ENCODE data around the gene MX2. TPM values are rescaled to one million over a fixed set of nuclear protein-coding genes. Genes with fewer than 3 reads are reported as not detected.

MX2 gene
- total and polyA plus RNA-seq, 7 experiments from 2014 or later: 46.7 to 116 (median 99.8) TPM

DNA sequence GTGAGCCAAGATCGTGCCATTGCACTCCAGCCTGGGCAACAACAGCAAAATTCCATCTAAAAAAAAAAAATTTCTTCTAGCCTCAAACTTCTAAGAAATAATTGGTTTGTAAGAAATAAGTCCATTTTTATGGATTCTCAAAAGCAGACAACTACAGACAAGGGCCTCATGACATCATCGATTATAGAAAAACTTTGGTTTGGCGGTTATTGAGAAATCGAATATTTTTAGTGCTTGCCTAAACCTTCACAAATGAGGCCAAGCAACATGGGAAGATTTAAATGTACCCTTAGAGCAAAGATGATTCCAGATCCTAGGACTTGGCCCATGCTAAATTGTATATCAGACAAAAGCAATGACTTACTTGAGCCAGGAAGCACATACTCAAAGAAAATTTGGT, 36.4 kb downstream of the MX2 start:
- Histone ChIP-seq H3K27me3 (ENCODE audit: control insufficient read depth in 2 of 2, insufficient read depth in 2 of 2, low read length in 2 of 2) (no peaks in the 10 kb centered on the region), H3K4me3 (ENCODE audit: low read length) (no peak overlapping the region), H3K4me1 (ENCODE audit: control insufficient read depth in 2 of 2, insufficient read depth in 2 of 2, low read length in 2 of 2) (no peaks in the 10 kb centered on the region), H3K27ac (ENCODE audit: low read depth, low read length) (no peak overlapping the region), H3K9me3 (ENCODE audit: control insufficient read depth in 2 of 3, low read length in 3 of 3) (no peaks in the 10 kb centered on the region), H3K36me3 (ENCODE audit: control insufficient read depth in 2 of 3, insufficient read depth in 3 of 3, low read length in 3 of 3) (peaks cover 7 to 90% (median 41%) of the 10 kb centered on the region in 3 experiments)
- intact Hi-C loops (cut with micrococcal nuclease): no loop called here
- POLR2A ChIA-PET: no interaction called here
- CTCF ChIA-PET: no interaction called here
- H3K27ac Mint-ChIP-seq: peak overlapping the region in 1 of 9 donors; percentile 75
- no peak for DNase-seq
- H3K36me3 Mint-ChIP-seq: peaks cover 25 to 93% (median 64%) of the 10 kb centered on the region in 5 donors
- no peaks in the 10 kb centered on the region for H3K9me3 Mint-ChIP-seq
- H3K27me3 Mint-ChIP-seq: no peaks in the 10 kb centered on the region
- ATAC-seq: no peak
- peaks cover 0 to 10% (median 0%) of the 10 kb centered on the region in 7 donors for H3K4me1 Mint-ChIP-seq
- no peak overlapping the region for H3K4me3 Mint-ChIP-seq

DNA sequence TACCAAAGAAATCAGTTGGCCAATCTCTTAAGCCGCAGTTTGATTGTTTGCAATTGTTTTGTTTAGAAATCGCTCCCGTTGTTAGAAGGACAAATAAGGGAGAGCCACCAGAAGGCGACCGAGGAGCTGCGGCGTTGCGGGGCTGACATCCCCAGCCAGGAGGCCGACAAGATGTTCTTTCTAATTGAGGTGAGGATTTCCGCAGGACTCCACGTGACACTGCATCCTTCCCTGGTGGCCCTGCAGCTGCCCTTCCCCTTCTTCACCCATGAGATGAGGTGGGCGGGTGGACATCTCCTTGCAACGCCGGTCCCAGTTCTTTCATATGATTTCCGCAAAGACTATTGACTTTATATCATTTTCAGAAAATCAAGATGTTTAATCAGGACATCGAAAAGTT, 37.0 kb downstream of the MX2 start:
- ChIA-PET POLR2A (no interaction called here), CTCF (no interaction called here)
- intact Hi-C loops (cut with micrococcal nuclease): no loop called here
- ATAC-seq (no peak), DNase-seq (no peak)
- Mint-ChIP-seq H3K9me3 (no peaks in the 10 kb centered on the region), H3K27ac (peak overlapping the region in 1 of 9 donors; percentile 28), H3K36me3 (peaks cover 22 to 92% (median 60%) of the 10 kb centered on the region in 5 donors), H3K4me3 (no peak overlapping the region), H3K27me3 (no peaks in the 10 kb centered on the region), H3K4me1 (peaks cover 0 to 6% (median 0%) of the 10 kb centered on the region in 7 donors)
- H3K27ac ChIP-seq (ENCODE audit: low read depth, low read length): no peak overlapping the region
- no peak overlapping the region for H3K4me3 ChIP-seq (ENCODE audit: low read length)
- H3K36me3 ChIP-seq (ENCODE audit: control insufficient read depth in 2 of 3, insufficient read depth in 3 of 3, low read length in 3 of 3): peaks cover 7 to 90% (median 42%) of the 10 kb centered on the region in 3 experiments
- no peaks in the 10 kb centered on the region for H3K27me3 ChIP-seq (ENCODE audit: control insufficient read depth in 2 of 2, insufficient read depth in 2 of 2, low read length in 2 of 2)
- H3K9me3 ChIP-seq (ENCODE audit: control insufficient read depth in 2 of 3, low read length in 3 of 3): no peaks in the 10 kb centered on the region
- no peaks in the 10 kb centered on the region for H3K4me1 ChIP-seq (ENCODE audit: control insufficient read depth in 2 of 2, insufficient read depth in 2 of 2, low read length in 2 of 2)

DNA sequence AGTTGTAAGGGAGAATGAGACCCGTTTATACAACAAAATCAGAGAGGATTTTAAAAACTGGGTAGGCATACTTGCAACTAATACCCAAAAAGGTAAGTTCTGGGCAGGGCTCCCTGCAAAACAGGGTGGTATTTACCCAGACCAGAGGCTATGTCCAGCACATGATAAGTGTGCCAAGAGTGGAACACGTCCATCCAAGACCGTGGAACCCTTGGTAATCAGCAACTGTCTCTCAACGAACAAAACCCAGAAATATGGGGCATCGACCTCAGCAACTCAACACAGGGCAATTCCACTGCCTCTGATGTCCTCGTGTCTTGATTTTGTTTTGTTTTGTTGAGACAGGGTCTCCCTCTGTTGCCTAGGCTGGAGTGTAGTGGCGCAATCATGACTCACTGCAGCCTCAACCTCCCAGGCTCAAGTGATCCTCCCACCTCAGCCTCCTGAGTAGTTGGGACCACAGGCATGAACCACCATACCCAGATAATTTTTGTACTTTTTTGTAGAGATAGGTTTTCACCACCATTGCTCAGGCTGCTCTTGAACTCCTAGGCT, 37.5 kb downstream of the MX2 start:
- Histone ChIP-seq H3K4me3 (ENCODE audit: low read length) (no peak overlapping the region), H3K4me1 (ENCODE audit: control insufficient read depth in 2 of 2, insufficient read depth in 2 of 2, low read length in 2 of 2) (no peaks in the 10 kb centered on the region), H3K9me3 (ENCODE audit: control insufficient read depth in 2 of 3, low read length in 3 of 3) (no peaks in the 10 kb centered on the region), H3K36me3 (ENCODE audit: control insufficient read depth in 2 of 3, insufficient read depth in 3 of 3, low read length in 3 of 3) (peaks cover 7 to 90% (median 40%) of the 10 kb centered on the region in 3 experiments), H3K27me3 (ENCODE audit: control insufficient read depth in 2 of 2, insufficient read depth in 2 of 2, low read length in 2 of 2) (no peaks in the 10 kb centered on the region), H3K27ac (ENCODE audit: low read depth, low read length) (no peak overlapping the region)
- CTCF ChIA-PET: no interaction called here
- no peaks in the 10 kb centered on the region for H3K27me3 Mint-ChIP-seq
- H3K4me1 Mint-ChIP-seq: peaks cover 0 to 6% (median 0%) of the 10 kb centered on the region in 7 donors
- peak overlapping the region in 3 of 9 donors; percentile 28 to 55 (median 33) for H3K27ac Mint-ChIP-seq
- no peaks in the 10 kb centered on the region for H3K9me3 Mint-ChIP-seq
- peaks cover 22 to 90% (median 57%) of the 10 kb centered on the region in 5 donors for H3K36me3 Mint-ChIP-seq
- H3K4me3 Mint-ChIP-seq: no peak overlapping the region
- ATAC-seq (no peak), DNase-seq (no peak)
- POLR2A ChIA-PET: no interaction called here
- intact Hi-C loops (cut with micrococcal nuclease): no loop called here

- H3K27me3 Mint-ChIP-seq: no peaks in the 10 kb centered on the region
- H3K4me1 Mint-ChIP-seq: peaks cover 0 to 2% (median 0%) of the 10 kb centered on the region in 7 donors
- Histone ChIP-seq H3K27ac (ENCODE audit: low read depth, low read length) (no peak overlapping the region), H3K9me3 (ENCODE audit: control insufficient read depth in 2 of 3, low read length in 3 of 3) (no peaks in the 10 kb centered on the region), H3K4me1 (ENCODE audit: control insufficient read depth in 2 of 2, insufficient read depth in 2 of 2, low read length in 2 of 2) (no peaks in the 10 kb centered on the region), H3K27me3 (ENCODE audit: control insufficient read depth in 2 of 2, insufficient read depth in 2 of 2, low read length in 2 of 2) (no peaks in the 10 kb centered on the region), H3K36me3 (ENCODE audit: control insufficient read depth in 2 of 3, insufficient read depth in 3 of 3, low read length in 3 of 3) (peaks cover 6 to 90% (median 39%) of the 10 kb centered on the region in 3 experiments), H3K4me3 (ENCODE audit: low read length) (no peak overlapping the region)
- POLR2A ChIA-PET: no interaction called here
- DNase-seq (no peak), ATAC-seq (no peak)
- intact Hi-C loops (cut with micrococcal nuclease): no loop called here
- no peaks in the 10 kb centered on the region for H3K9me3 Mint-ChIP-seq
- CTCF ChIA-PET: no interaction called here
- no peak overlapping the region for H3K27ac Mint-ChIP-seq
- no peak overlapping the region for H3K4me3 Mint-ChIP-seq
- peaks cover 22 to 83% (median 65%) of the 10 kb centered on the region in 5 donors for H3K36me3 Mint-ChIP-seq
These were observed 40.4 kb downstream of the MX2 start for GRCh38 chr21:41402231-41402630.

DNA sequence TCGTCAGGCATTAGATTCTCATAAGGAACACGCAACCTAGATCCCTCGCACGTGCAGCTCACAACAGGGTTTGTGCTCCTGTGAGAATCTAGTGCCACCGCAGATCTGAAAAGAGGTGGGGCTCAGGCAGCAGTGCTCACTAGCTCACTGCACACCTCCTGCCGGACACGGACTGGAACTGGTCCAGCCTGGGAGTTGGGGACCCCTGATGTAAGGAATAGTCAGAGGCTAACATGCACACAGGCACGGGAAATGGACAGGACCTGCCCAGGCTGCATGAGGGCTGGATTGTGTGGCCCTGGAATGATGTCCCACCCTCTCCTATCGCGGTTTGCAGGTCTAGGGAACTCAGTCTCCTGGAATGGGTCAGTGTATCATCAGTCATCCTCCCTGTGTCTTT, 41.0 kb downstream of the MX2 start:
- ChIA-PET POLR2A (no interaction called here), CTCF (no interaction called here)
- Histone ChIP-seq H3K27me3 (ENCODE audit: control insufficient read depth in 2 of 2, insufficient read depth in 2 of 2, low read length in 2 of 2) (no peaks in the 10 kb centered on the region), H3K27ac (ENCODE audit: low read depth, low read length) (no peak overlapping the region), H3K4me1 (ENCODE audit: control insufficient read depth in 2 of 2, insufficient read depth in 2 of 2, low read length in 2 of 2) (no peaks in the 10 kb centered on the region), H3K9me3 (ENCODE audit: control insufficient read depth in 2 of 3, low read length in 3 of 3) (no peaks in the 10 kb centered on the region), H3K36me3 (ENCODE audit: control insufficient read depth in 2 of 3, insufficient read depth in 3 of 3, low read length in 3 of 3) (peaks cover under 1 to 90% (median 39%) of the 10 kb centered on the region in 3 experiments), H3K4me3 (ENCODE audit: low read length) (no peak overlapping the region)
- Mint-ChIP-seq H3K36me3 (peaks cover 22 to 83% (median 65%) of the 10 kb centered on the region in 5 donors), H3K4me3 (no peak overlapping the region), H3K9me3 (no peaks in the 10 kb centered on the region), H3K27me3 (no peaks in the 10 kb centered on the region), H3K27ac (peak overlapping the region in 1 of 9 donors; percentile 49), H3K4me1 (peaks cover 0 to 4% (median 0%) of the 10 kb centered on the region in 7 donors)
- intact Hi-C loops (cut with micrococcal nuclease): no loop called here
- DNase-seq (no peak), ATAC-seq (no peak)

- Histone ChIP-seq H3K4me1 (ENCODE audit: control insufficient read depth in 2 of 2, insufficient read depth in 2 of 2, low read length in 2 of 2) (no peaks in the 10 kb centered on the region), H3K27ac (ENCODE audit: low read depth, low read length) (no peak overlapping the region), H3K27me3 (ENCODE audit: control insufficient read depth in 2 of 2, insufficient read depth in 2 of 2, low read length in 2 of 2) (no peaks in the 10 kb centered on the region), H3K9me3 (ENCODE audit: control insufficient read depth in 2 of 3, low read length in 3 of 3) (no peaks in the 10 kb centered on the region), H3K4me3 (ENCODE audit: low read length) (no peak overlapping the region), H3K36me3 (ENCODE audit: control insufficient read depth in 2 of 3, insufficient read depth in 3 of 3, low read length in 3 of 3) (peaks cover 3 to 92% (median 35%) of the 10 kb centered on the region in 3 experiments)
- ChIA-PET CTCF (no interaction called here), POLR2A (no interaction called here)
- ATAC-seq (no peak), DNase-seq (no peak)
- H3K27ac Mint-ChIP-seq: no peak overlapping the region
- H3K27me3 Mint-ChIP-seq: no peaks in the 10 kb centered on the region
- intact Hi-C loops (cut with micrococcal nuclease): no loop called here
- peaks cover 27 to 85% (median 67%) of the 10 kb centered on the region in 5 donors for H3K36me3 Mint-ChIP-seq
- H3K4me1 Mint-ChIP-seq: peaks cover 0 to 4% (median 0%) of the 10 kb centered on the region in 7 donors
- no peak overlapping the region for H3K4me3 Mint-ChIP-seq
- peaks cover 0 to 2% (median 0%) of the 10 kb centered on the region in 11 donors for H3K9me3 Mint-ChIP-seq
These were observed 41.5 kb downstream of the MX2 start for GRCh38 chr21:41403331-41403730.

DNA sequence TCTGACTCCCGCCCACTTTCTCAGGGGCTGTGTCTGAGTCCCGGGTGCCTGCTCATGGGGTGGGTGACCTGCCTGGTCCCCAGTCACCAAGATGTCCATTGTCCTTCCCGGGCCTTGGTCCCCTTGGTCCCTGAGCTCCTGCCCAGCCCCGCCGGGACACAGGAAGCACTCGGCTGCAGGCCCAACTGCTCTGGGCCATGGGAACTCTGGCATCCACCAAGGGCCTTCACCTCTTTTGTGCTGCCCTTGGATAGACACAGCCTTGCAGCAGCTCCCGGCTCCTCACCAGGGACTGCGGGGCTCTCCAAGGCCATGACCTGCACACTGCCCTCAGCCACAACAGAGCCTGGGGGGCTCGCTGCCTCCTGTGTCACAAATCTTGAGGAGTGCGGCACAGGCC, 42.1 kb downstream of the MX2 start:
- no peaks in the 10 kb centered on the region for H3K9me3 ChIP-seq (ENCODE audit: control insufficient read depth in 2 of 3, low read length in 3 of 3)
- ChIA-PET CTCF (no interaction called here), POLR2A (no interaction called here)
- DNase-seq: no peak
- H3K27me3 ChIP-seq (ENCODE audit: control insufficient read depth in 2 of 2, insufficient read depth in 2 of 2, low read length in 2 of 2): no peaks in the 10 kb centered on the region
- ATAC-seq: no peak
- H3K36me3 Mint-ChIP-seq: peaks cover 34 to 85% (median 69%) of the 10 kb centered on the region in 5 donors
- H3K27ac ChIP-seq (ENCODE audit: low read depth, low read length): no peak overlapping the region
- intact Hi-C loops (cut with micrococcal nuclease): no loop called here
- H3K27me3 Mint-ChIP-seq: no peaks in the 10 kb centered on the region
- H3K4me3 Mint-ChIP-seq: no peak overlapping the region
- no peak overlapping the region for H3K4me3 ChIP-seq (ENCODE audit: low read length)
- H3K27ac Mint-ChIP-seq: no peak overlapping the region
- H3K4me1 Mint-ChIP-seq: peaks cover 0 to 4% (median 0%) of the 10 kb centered on the region in 7 donors
- peaks cover 0 to 6% (median 0%) of the 10 kb centered on the region in 11 donors for H3K9me3 Mint-ChIP-seq
- H3K36me3 ChIP-seq (ENCODE audit: control insufficient read depth in 2 of 3, insufficient read depth in 3 of 3, low read length in 3 of 3): peaks cover 7 to 92% (median 29%) of the 10 kb centered on the region in 3 experiments
- no peaks in the 10 kb centered on the region for H3K4me1 ChIP-seq (ENCODE audit: control insufficient read depth in 2 of 2, insufficient read depth in 2 of 2, low read length in 2 of 2)

Data from naive thymus-derived CD4-positive, alpha-beta T cell (primary cell).